HepG2 (cell line): ENCODE results near the gene DYNLT5. TPM values are rescaled to one million over a fixed set of nuclear protein-coding genes. Genes with fewer than 3 reads are reported as not detected.
A peak's percentile ranks its signal among the peaks of the same experiment; 100 is the strongest.

Experiments
- ATAC-seq: fragments of 200-7000 bp; cut with Tn5 transposase; 3 replicates; pipeline ENCODE4 v1.9.1; 2020; ENCODE audit warnings: mild to moderate bottlenecking, moderate library complexity
- BruUV-seq: library from RNA; stranded (reverse); fragments of 400-500 nt; replicated peaks from 2 replicates; lab custom pipeline; 2021; lab: Mats Ljungman, UMichigan
- CTCF ChIA-PET: fragments of 300-600 bp; formaldehyde crosslinking; extraction: SDS; loops from one replicate; lab custom pipeline; 2021; ENCODE audit warnings: low total read pairs, inconsistent platforms, low intra/inter-chr PET ratio; lab: Yijun Ruan, JAX
- POLR2A ChIA-PET: fragments of 350-600 bp; sonication (Branson Sonifier 250); formaldehyde crosslinking; loops from one replicate; lab custom pipeline; 2020; ENCODE audit warnings: antibody characterized with exemption, inconsistent platforms; lab: Yijun Ruan, JAX
- DNase-seq: peaks from one replicate; pipeline ENCODE4 v3.0.0-alpha.2; 2015; ENCODE audit warnings: low spot score
- FAIRE-seq: peaks from 3 replicates; lab custom pipeline; 2011; peaks lifted over from hg19 to GRCh38; lab: Jason Lieb, UNC
- H2AFZ ChIP-seq: one replicate; pipeline ENCODE4 v1.6.1; 2011; ENCODE audit warnings: low read length, inconsistent platforms
- H3K27ac ChIP-seq: fragments of 300-600 bp; 3 replicates; pipeline ENCODE4 v1.8.0; 2011; ENCODE audit warnings: mixed run types, mild to moderate bottlenecking, mixed read lengths, low read length, inconsistent platforms; ENCODE audit not compliant: insufficient read depth; ENCODE audit errors: extremely low read length
- H3K27me3 ChIP-seq, 2 experiments: fragments of 200-600 bp in 1 of 2; 2 replicates in 1 of 2; 3 replicates in 1 of 2; pipeline versions ENCODE4 v1.6.0 to v1.8.0; 2011; ENCODE audit warnings: low read length in 2 of 2, mild to moderate bottlenecking in 2 of 2, moderate library complexity in 2 of 2, inconsistent platforms in 1 of 2; ENCODE audit not compliant: insufficient read depth in 2 of 2, control insufficient read depth in 1 of 2
- H3K36me3 ChIP-seq, 2 experiments: fragments of 200-600 bp in 1 of 2; replicated peaks in 1 of 2; 2 replicates in 1 of 2; 3 replicates in 1 of 2; pipeline versions ENCODE4 v1.5.1 to v1.8.0; 2011; ENCODE audit warnings: low read length in 2 of 2, inconsistent platforms in 1 of 2; ENCODE audit not compliant: insufficient read depth in 2 of 2, control insufficient read depth in 1 of 2
- H3K4me1 ChIP-seq: 2 replicates; pipeline ENCODE4 v1.5.1; 2012; ENCODE audit warnings: low read length, inconsistent platforms; ENCODE audit not compliant: insufficient read depth
- H3K4me2 ChIP-seq: 2 replicates; pipeline ENCODE4 v1.6.0; 2011; ENCODE audit warnings: low read depth, low read length, inconsistent platforms
- H3K4me3 ChIP-seq, 3 experiments: fragments of 200-600 bp in 1 of 3; sonication (generic), shearing (Covaris generic) in 1 of 3; replicated peaks in 1 of 3; 2 replicates each; pipeline ENCODE4 v1.5.1; 2011 to 2016; ENCODE audit warnings: low read length in 3 of 3, inconsistent platforms in 2 of 3, low read depth in 2 of 3, mild to moderate bottlenecking in 2 of 3, control low read depth in 1 of 3, mixed read lengths in 1 of 3; ENCODE audit not compliant: insufficient read depth in 1 of 3
- H3K79me2 ChIP-seq: one replicate; pipeline ENCODE4 v1.6.1; 2011; ENCODE audit warnings: low read length, inconsistent platforms; ENCODE audit not compliant: insufficient read depth
- H3K9ac ChIP-seq: 2 replicates; pipeline ENCODE4 v1.6.0; 2011; ENCODE audit warnings: mild to moderate bottlenecking, low read depth, low read length, inconsistent platforms; ENCODE audit not compliant: insufficient read depth
- H3K9me3 ChIP-seq: 2 replicates; pipeline ENCODE4 v1.5.1; 2012; ENCODE audit warnings: mild to moderate bottlenecking, low read length
- H4K20me1 ChIP-seq: 2 replicates; pipeline ENCODE4 v1.6.0; 2011; ENCODE audit warnings: inconsistent platforms, mild to moderate bottlenecking, low read length, moderate library complexity; ENCODE audit not compliant: insufficient read depth
- ATF7 ChIP-seq, 2 experiments: fragments of 450-650 bp in 1 of 2; sonication (generic) in 1 of 2; formaldehyde crosslinking in 1 of 2; IDR thresholded peaks; 2 replicates each; pipeline versions ENCODE4 v1.4.0 to v1.6.1; 2016 to 2020; ENCODE audit warnings: antibody characterized with exemption in 1 of 2, mild to moderate bottlenecking in 1 of 2, missing genetic modification reagents in 1 of 2
- BCL6 ChIP-seq: IDR thresholded peaks from 2 replicates; pipeline ENCODE4 v1.6.1; 2016; ENCODE audit warnings: missing genetic modification reagents, missing compliant biosample characterization
- SNAI1 ChIP-seq: sonication (generic); formaldehyde crosslinking; IDR thresholded peaks from 2 replicates; pipeline ENCODE4 v1.5.0; 2020; ENCODE audit warnings: mild to moderate bottlenecking, missing genetic modification reagents, borderline replicate concordance
- SNRNP70 ChIP-seq: fragments of 200-400 bp; formaldehyde crosslinking; IDR thresholded peaks from 2 replicates; pipeline ENCODE4 v1.6.1; 2017; ENCODE audit warnings: mild to moderate bottlenecking, low read depth, low read length, moderate library complexity
- ZNF512 ChIP-seq: sonication (generic); formaldehyde crosslinking; IDR thresholded peaks from 2 replicates; pipeline ENCODE4 v1.4.0; 2020; ENCODE audit warnings: mild to moderate bottlenecking, missing genetic modification reagents
- ZNF740 ChIP-seq: sonication (generic); formaldehyde crosslinking; IDR thresholded peaks from 2 replicates; pipeline ENCODE4 v1.4.0; 2020; ENCODE audit warnings: missing genetic modification reagents
- WGBS: methylation state at CpG from one replicate; pipeline ENCODE4 v1.1.6; 2017; ENCODE audit warnings: low lambda C conversion rate; 5-methylcytosine and 5-hydroxymethylcytosine counted together
- in situ Hi-C: cut with HindIII; loops from 2 replicates; pipeline ENCODE4 v1.10.0; 2017; ENCODE audit warnings: low pct_unique_long_range_greater_than_20kb; ENCODE audit not compliant: extremely low pct_ligation_motif_present
- intact Hi-C: fragments of 100-400 bp; cut with micrococcal nuclease; formaldehyde crosslinking; loops from one replicate; pipeline ENCODE4 v1.10.0; 2022; ENCODE audit not compliant: unreplicated experiment
- polyA plus RNA-seq, 8 experiments: library from polyadenylated mRNA; depleted of rRNA in 3 of 8; stranded (reverse) in 7 of 8; unstranded in 1 of 8; fragments of >200 nt; fragmentation: Illumina TruSeq in 4 of 8; extraction: Trizol in 4 of 8; gene quantifications; 2 replicates each; pipeline versions ENCODE4 v1.2.1 to v1.2.3, GENCODE V29; 2011 to 2016; ENCODE audit warnings: low read depth in 4 of 8, missing spikeins in 1 of 8, mixed read lengths in 1 of 8; ENCODE audit not compliant: insufficient read depth in 1 of 8
- total RNA-seq, 5 experiments: library from RNA; depleted of rRNA; stranded (reverse); fragments of >200 nt; fragmentation: Illumina TruSeq; extraction: Trizol; gene quantifications; 2 replicates each; pipeline ENCODE4 v1.2.3, GENCODE V29; 2016; ENCODE audit warnings: low read depth in 1 of 5

DYNLT5 gene
- total and polyA plus RNA-seq, 2 of the 13 experiments (the other 11 are each of a cell fraction or from before 2014, with no cell fraction given): not detected

DNA sequence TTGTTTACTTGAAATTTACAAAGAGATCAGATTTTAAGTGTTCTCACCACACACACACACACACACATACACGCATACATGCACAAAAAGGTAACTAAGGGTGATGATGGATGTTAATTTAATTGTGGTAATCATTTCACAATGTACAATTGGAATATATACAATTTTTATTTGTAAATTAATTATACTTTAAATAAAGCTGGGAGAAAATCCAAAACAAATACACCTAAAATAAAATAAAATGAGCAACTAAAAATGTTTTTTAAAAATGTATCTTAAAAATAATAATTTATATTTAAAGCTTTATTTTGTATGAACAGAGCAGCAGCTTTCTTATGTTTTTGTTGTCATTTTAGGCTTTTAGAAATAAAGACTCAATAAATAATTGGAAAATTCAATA is 57.0 kb downstream of the DYNLT5 start:
- no peaks in the 10 kb centered on the region for H3K79me2 ChIP-seq
- ChIA-PET CTCF (no interaction called here), POLR2A (no interaction called here)
- no peaks in the 10 kb centered on the region for H4K20me1 ChIP-seq
- no peak overlapping the region for H2AFZ ChIP-seq
- intact Hi-C loops: no loop called here
- no peak overlapping the region for H3K9ac ChIP-seq
- DNase-seq (no peak), FAIRE-seq (no peak), ATAC-seq (no peak)
- H3K27me3 ChIP-seq: no peaks in the 10 kb centered on the region
- no peak for TF ChIP-seq ZNF512 (CRISPR knock-in tag)
- TF ChIP-seq SNRNP70: no peak
- TF ChIP-seq SNAI1 (CRISPR knock-in tag): no peak
- TF ChIP-seq ZNF740: no peak
- no peaks in the 10 kb centered on the region for H3K4me1 ChIP-seq
- no TSS peak for BruUV-seq
- no peaks in the 10 kb centered on the region for H3K36me3 ChIP-seq
- no peak overlapping the region for H3K4me3 ChIP-seq
- in situ Hi-C loops: no loop called here
- H3K9me3 ChIP-seq: no peaks in the 10 kb centered on the region
- 0% methylated on average over 1 of the region's 1 CpG for WGBS
- no peak overlapping the region for H3K27ac ChIP-seq
- no peak overlapping the region for H3K4me2 ChIP-seq

- no peak for ATAC-seq
- Histone ChIP-seq H3K4me2 (no peak overlapping the region), H3K9me3 (no peaks in the 10 kb centered on the region), H3K9ac (no peak overlapping the region), H3K79me2 (no peaks in the 10 kb centered on the region), H3K36me3 (no peaks in the 10 kb centered on the region), H3K4me1 (no peaks in the 10 kb centered on the region), H3K4me3 (no peak overlapping the region), H2AFZ (no peak overlapping the region), H4K20me1 (no peaks in the 10 kb centered on the region), H3K27me3 (no peaks in the 10 kb centered on the region), H3K27ac (no peak overlapping the region)
- TF ChIP-seq BCL6 (CRISPR knock-in tag) (no peak), ATF7 (IDR thresholded peaks at IDR 0.05) (peak; percentile 31), ATF7 (CRISPR knock-in tag; IDR thresholded peaks at IDR 0.05) (no peak)
- intact Hi-C loops (no loop called here), in situ Hi-C loops (no loop called here)
- no peak for FAIRE-seq
- no TSS peak for BruUV-seq
- 0% methylated on average over 1 of the region's 1 CpG for WGBS
- ChIA-PET POLR2A (no interaction called here), CTCF (no interaction called here)
- no peak for DNase-seq
These were observed 57.6 kb downstream of the DYNLT5 start for GRCh38 chr1:66809736-66810326.
